GM23248 (cell line): ENCODE results near the gene ZNF628.

Experiments used
- EZH2 ChIP-seq: fragments of 200-600 bp; sonication (generic); IDR thresholded peaks from 2 replicates; pipeline ENCODE4 v1.6.1; 2018; ENCODE audit warnings: antibody characterized with exemption, mild to moderate bottlenecking; ENCODE audit not compliant: insufficient read depth, poor library complexity, severe bottlenecking
- EZH2phosphoT487 ChIP-seq: fragments of 200-600 bp; sonication (generic); IDR thresholded peaks from 2 replicates; pipeline ENCODE4 v1.6.1; 2018; ENCODE audit warnings: antibody characterized with exemption, moderate library complexity, mild to moderate bottlenecking, low read depth; ENCODE audit not compliant: insufficient read depth

DNA sequence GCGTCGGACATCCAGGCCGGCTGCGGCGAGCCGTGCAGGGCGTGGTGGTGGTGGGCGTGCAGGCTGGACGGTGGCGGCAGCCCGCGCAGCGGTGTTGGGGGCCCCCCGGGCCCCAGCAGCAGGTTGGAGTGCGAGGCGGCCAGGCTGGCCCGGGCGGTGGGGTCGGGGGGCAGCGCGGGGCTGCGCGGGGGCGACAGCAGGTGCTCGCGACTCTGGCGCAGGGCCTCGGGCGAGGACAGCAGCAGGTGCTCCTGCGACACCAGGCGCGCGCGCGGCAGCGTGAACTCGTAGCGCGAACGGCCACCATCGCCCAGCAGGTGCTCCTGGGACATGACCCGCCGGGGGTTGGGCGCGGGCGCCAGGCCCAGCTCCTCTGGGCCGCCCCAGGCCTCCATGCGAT lies 43.1 kb upstream of the ZNF628 start:
- no peak for TF ChIP-seq EZH2phosphoT487
- no peak for TF ChIP-seq EZH2
